Fibroblast of pulmonary artery (primary cell): ENCODE measurements around the gene PDXP.

Source experiments
- DNase-seq: peaks from one replicate; pipeline ENCODE4 v3.0.0-alpha.2; 2010; ENCODE audit warnings: low read depth
- H3K4me3 ChIP-seq: replicated peaks from 2 replicates; pipeline ENCODE4 v1.5.1; 2011; ENCODE audit warnings: low read depth, mild to moderate bottlenecking, control low read depth, low read length, moderate library complexity
- TF ChIP-seq, protein P1 (sequence below): IDR thresholded peaks from 2 replicates; pipeline ENCODE4 v1.5.1; 2011; ENCODE audit warnings: mild to moderate bottlenecking, control low read depth, low read length, inconsistent platforms; ENCODE audit errors: missing control alignments

PDXP gene

DNA sequence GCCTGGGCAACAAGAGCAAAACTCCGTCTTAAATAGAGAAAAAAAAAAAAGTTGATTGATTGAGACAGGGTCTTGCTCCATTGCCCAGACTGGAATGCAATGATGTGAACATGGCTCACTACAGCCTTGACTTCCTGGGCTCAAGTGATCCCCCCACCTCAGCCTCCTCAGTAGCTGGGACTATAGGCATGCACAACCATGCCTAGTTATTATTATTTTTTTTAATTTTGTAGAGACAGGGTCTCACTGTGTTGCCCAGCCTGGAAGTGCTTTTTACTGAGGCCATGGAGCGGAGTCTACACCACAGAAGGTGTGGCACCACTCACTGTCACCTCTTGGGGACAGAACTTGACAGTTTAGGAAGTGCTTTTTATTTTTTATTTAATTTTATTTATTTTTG is 56.1 kb downstream of the PDXP start:
- TF ChIP-seq, protein P1, sequence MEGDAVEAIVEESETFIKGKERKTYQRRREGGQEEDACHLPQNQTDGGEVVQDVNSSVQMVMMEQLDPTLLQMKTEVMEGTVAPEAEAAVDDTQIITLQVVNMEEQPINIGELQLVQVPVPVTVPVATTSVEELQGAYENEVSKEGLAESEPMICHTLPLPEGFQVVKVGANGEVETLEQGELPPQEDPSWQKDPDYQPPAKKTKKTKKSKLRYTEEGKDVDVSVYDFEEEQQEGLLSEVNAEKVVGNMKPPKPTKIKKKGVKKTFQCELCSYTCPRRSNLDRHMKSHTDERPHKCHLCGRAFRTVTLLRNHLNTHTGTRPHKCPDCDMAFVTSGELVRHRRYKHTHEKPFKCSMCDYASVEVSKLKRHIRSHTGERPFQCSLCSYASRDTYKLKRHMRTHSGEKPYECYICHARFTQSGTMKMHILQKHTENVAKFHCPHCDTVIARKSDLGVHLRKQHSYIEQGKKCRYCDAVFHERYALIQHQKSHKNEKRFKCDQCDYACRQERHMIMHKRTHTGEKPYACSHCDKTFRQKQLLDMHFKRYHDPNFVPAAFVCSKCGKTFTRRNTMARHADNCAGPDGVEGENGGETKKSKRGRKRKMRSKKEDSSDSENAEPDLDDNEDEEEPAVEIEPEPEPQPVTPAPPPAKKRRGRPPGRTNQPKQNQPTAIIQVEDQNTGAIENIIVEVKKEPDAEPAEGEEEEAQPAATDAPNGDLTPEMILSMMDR: no peak
- no peak for DNase-seq
- H3K4me3 ChIP-seq: no peak overlapping the region

DNA sequence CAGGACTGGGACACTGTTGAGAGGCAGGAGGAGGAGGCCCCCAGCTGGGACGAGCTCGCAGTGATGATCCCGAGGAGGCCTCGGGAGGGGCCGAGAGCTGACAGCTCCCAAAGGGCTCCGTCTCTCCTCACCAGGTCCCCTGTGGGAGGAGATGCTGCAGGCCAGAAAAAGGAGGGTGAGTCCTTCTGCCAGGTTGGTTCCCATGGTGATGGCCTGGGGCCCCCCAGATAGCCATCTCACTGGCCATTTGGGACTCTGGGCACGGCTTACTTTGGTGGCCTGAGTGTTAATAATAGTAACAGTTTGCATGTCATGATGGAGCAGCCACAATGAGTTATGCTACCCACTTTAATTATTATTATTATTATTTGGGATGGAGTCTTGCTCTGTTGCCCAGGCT is 57.2 kb downstream of the PDXP start:
- no peak overlapping the region for H3K4me3 ChIP-seq
- DNase-seq: no peak
- TF ChIP-seq, protein P1: no peak
